Activated T-cell treated with anti-CD3 and anti-CD28 coated beads, Interleukin-2, amount 50 U/mL, for 24 hours (primary cell): ENCODE data around the gene LYZL2.

Source experiments
- DNase-seq: peaks from one replicate; pipeline ENCODE4 v3.0.0-alpha.2; 2020
- H3K27ac Mint-ChIP-seq: 2 replicates; pipeline ENCODE4 v1.8.0; 2020; ENCODE audit warnings: mild to moderate bottlenecking, mixed read lengths
- H3K27me3 Mint-ChIP-seq: 2 replicates; pipeline ENCODE4 v1.8.0; 2020; ENCODE audit warnings: mixed read lengths
- H3K36me3 Mint-ChIP-seq: 2 replicates; pipeline ENCODE4 v1.8.0; 2020; ENCODE audit warnings: low read depth, mixed read lengths
- H3K4me1 Mint-ChIP-seq: 2 replicates; pipeline ENCODE4 v1.8.0; 2020; ENCODE audit warnings: low read depth, mixed read lengths
- H3K4me3 Mint-ChIP-seq: 2 replicates; pipeline ENCODE4 v1.8.0; 2020; ENCODE audit warnings: mild to moderate bottlenecking, moderate library complexity, mixed read lengths
- H3K9me3 Mint-ChIP-seq: 2 replicates; pipeline ENCODE4 v1.8.0; 2020; ENCODE audit warnings: mixed read lengths

The LYZL2 gene

GRCh38 chr10:30591249-30591670 lies 38.3 kb downstream of the LYZL2 start:
- peaks cover 10% of the 10 kb centered on the region for H3K4me1 Mint-ChIP-seq
- peak; percentile 45 for DNase-seq
- no peak overlapping the region for H3K4me3 Mint-ChIP-seq
- H3K27ac Mint-ChIP-seq: no peak overlapping the region
- peaks cover 11% of the 10 kb centered on the region for H3K27me3 Mint-ChIP-seq
- H3K9me3 Mint-ChIP-seq: no peaks in the 10 kb centered on the region
- no peaks in the 10 kb centered on the region for H3K36me3 Mint-ChIP-seq

GRCh38 chr10:30589441-30589840 lies 40.1 kb downstream of the LYZL2 start:
- no peak overlapping the region for H3K4me3 Mint-ChIP-seq
- no peak overlapping the region for H3K27ac Mint-ChIP-seq
- DNase-seq: no peak
- H3K36me3 Mint-ChIP-seq: no peaks in the 10 kb centered on the region
- H3K4me1 Mint-ChIP-seq: peaks cover 10% of the 10 kb centered on the region
- peaks cover 10% of the 10 kb centered on the region for H3K27me3 Mint-ChIP-seq
- no peaks in the 10 kb centered on the region for H3K9me3 Mint-ChIP-seq

- Mint-ChIP-seq H3K9me3 (no peaks in the 10 kb centered on the region), H3K36me3 (no peaks in the 10 kb centered on the region), H3K4me3 (no peak overlapping the region), H3K4me1 (peaks cover 17% of the 10 kb centered on the region), H3K27ac (no peak overlapping the region), H3K27me3 (no peaks in the 10 kb centered on the region)
- DNase-seq: no peak
Observed at GRCh38 chr10:30587522-30588031, 42.0 kb downstream of the LYZL2 start.

GRCh38 chr10:30586828-30587227 lies 42.7 kb downstream of the LYZL2 start:
- Mint-ChIP-seq H3K36me3 (no peaks in the 10 kb centered on the region), H3K27ac (no peak overlapping the region), H3K4me1 (peaks cover 17% of the 10 kb centered on the region), H3K9me3 (no peaks in the 10 kb centered on the region), H3K27me3 (no peaks in the 10 kb centered on the region), H3K4me3 (no peak overlapping the region)
- DNase-seq: no peak

- no peak overlapping the region for H3K4me3 Mint-ChIP-seq
- H3K27ac Mint-ChIP-seq: no peak overlapping the region
- H3K36me3 Mint-ChIP-seq: no peaks in the 10 kb centered on the region
- H3K9me3 Mint-ChIP-seq: no peaks in the 10 kb centered on the region
- H3K27me3 Mint-ChIP-seq: peaks cover 3% of the 10 kb centered on the region
- no peak for DNase-seq
- H3K4me1 Mint-ChIP-seq: peaks cover 8% of the 10 kb centered on the region
Observed at GRCh38 chr10:30583778-30584415, 45.7 kb downstream of the LYZL2 start.

- Mint-ChIP-seq H3K27ac (no peak overlapping the region), H3K4me3 (no peak overlapping the region), H3K36me3 (no peaks in the 10 kb centered on the region), H3K27me3 (peaks cover 3% of the 10 kb centered on the region), H3K9me3 (no peaks in the 10 kb centered on the region), H3K4me1 (peaks cover 8% of the 10 kb centered on the region)
- no peak for DNase-seq
Observed at GRCh38 chr10:30581779-30582380, 47.7 kb downstream of the LYZL2 start.

GRCh38 chr10:30580676-30581075 lies 48.9 kb downstream of the LYZL2 start:
- Mint-ChIP-seq H3K27me3 (peaks cover 3% of the 10 kb centered on the region), H3K36me3 (no peaks in the 10 kb centered on the region), H3K9me3 (no peaks in the 10 kb centered on the region), H3K4me3 (no peak overlapping the region), H3K27ac (no peak overlapping the region), H3K4me1 (peaks cover 8% of the 10 kb centered on the region)
- no peak for DNase-seq

- Mint-ChIP-seq H3K27ac (no peak overlapping the region), H3K4me1 (peaks cover 8% of the 10 kb centered on the region), H3K9me3 (no peaks in the 10 kb centered on the region), H3K36me3 (no peaks in the 10 kb centered on the region), H3K27me3 (peaks cover 3% of the 10 kb centered on the region), H3K4me3 (no peak overlapping the region)
- no peak for DNase-seq
Observed at GRCh38 chr10:30580241-30580640, 49.3 kb downstream of the LYZL2 start.

- H3K4me1 Mint-ChIP-seq: peaks cover 8% of the 10 kb centered on the region
- no peak for DNase-seq
- peaks cover 3% of the 10 kb centered on the region for H3K27me3 Mint-ChIP-seq
- H3K27ac Mint-ChIP-seq: no peak overlapping the region
- H3K9me3 Mint-ChIP-seq: no peaks in the 10 kb centered on the region
- no peak overlapping the region for H3K4me3 Mint-ChIP-seq
- H3K36me3 Mint-ChIP-seq: no peaks in the 10 kb centered on the region
Observed at GRCh38 chr10:30579574-30579973, 50.0 kb downstream of the LYZL2 start.

GRCh38 chr10:30577048-30577447 lies 52.5 kb downstream of the LYZL2 start:
- DNase-seq: no peak
- Mint-ChIP-seq H3K4me3 (no peak overlapping the region), H3K27ac (no peak overlapping the region), H3K9me3 (no peaks in the 10 kb centered on the region), H3K36me3 (no peaks in the 10 kb centered on the region), H3K27me3 (peaks cover 3% of the 10 kb centered on the region), H3K4me1 (no peaks in the 10 kb centered on the region)

- no peak for DNase-seq
- H3K4me1 Mint-ChIP-seq: no peaks in the 10 kb centered on the region
- H3K27me3 Mint-ChIP-seq: peaks cover 3% of the 10 kb centered on the region
- H3K4me3 Mint-ChIP-seq: no peak overlapping the region
- no peaks in the 10 kb centered on the region for H3K9me3 Mint-ChIP-seq
- H3K27ac Mint-ChIP-seq: no peak overlapping the region
- H3K36me3 Mint-ChIP-seq: no peaks in the 10 kb centered on the region
Observed at GRCh38 chr10:30576641-30577040, 52.9 kb downstream of the LYZL2 start.

GRCh38 chr10:30574432-30574796 lies 55.1 kb downstream of the LYZL2 start:
- no peaks in the 10 kb centered on the region for H3K4me1 Mint-ChIP-seq
- H3K9me3 Mint-ChIP-seq: no peaks in the 10 kb centered on the region
- no peaks in the 10 kb centered on the region for H3K27me3 Mint-ChIP-seq
- H3K4me3 Mint-ChIP-seq: no peak overlapping the region
- DNase-seq: no peak
- no peaks in the 10 kb centered on the region for H3K36me3 Mint-ChIP-seq
- H3K27ac Mint-ChIP-seq: no peak overlapping the region

- H3K9me3 Mint-ChIP-seq: no peaks in the 10 kb centered on the region
- H3K27ac Mint-ChIP-seq: no peak overlapping the region
- H3K27me3 Mint-ChIP-seq: no peaks in the 10 kb centered on the region
- no peak overlapping the region for H3K4me3 Mint-ChIP-seq
- DNase-seq: no peak
- no peaks in the 10 kb centered on the region for H3K36me3 Mint-ChIP-seq
- no peaks in the 10 kb centered on the region for H3K4me1 Mint-ChIP-seq
Observed at GRCh38 chr10:30573721-30574431, 55.7 kb downstream of the LYZL2 start.

GRCh38 chr10:30565449-30565848 lies 64.1 kb downstream of the LYZL2 start:
- H3K36me3 Mint-ChIP-seq: no peaks in the 10 kb centered on the region
- H3K9me3 Mint-ChIP-seq: no peaks in the 10 kb centered on the region
- H3K27me3 Mint-ChIP-seq: peaks cover 17% of the 10 kb centered on the region
- no peak for DNase-seq
- no peak overlapping the region for H3K27ac Mint-ChIP-seq
- H3K4me3 Mint-ChIP-seq: no peak overlapping the region
- H3K4me1 Mint-ChIP-seq: peaks cover 8% of the 10 kb centered on the region

GRCh38 chr10:30562787-30563186 lies 66.8 kb downstream of the LYZL2 start:
- Mint-ChIP-seq H3K27me3 (peaks cover 17% of the 10 kb centered on the region), H3K9me3 (no peaks in the 10 kb centered on the region), H3K27ac (no peak overlapping the region), H3K4me3 (no peak overlapping the region), H3K36me3 (no peaks in the 10 kb centered on the region), H3K4me1 (peaks cover 8% of the 10 kb centered on the region)
- DNase-seq: no peak
